IMR-90 (cell line): ENCODE measurements around the gene CREB5.

Source experiments
- CTCF ChIP-seq: conservative IDR thresholded peaks from 2 replicates; pipeline ENCODE4 v1.5.1; 2012; ENCODE audit warnings: mild to moderate bottlenecking, low read depth, low read length, improper control_type of control experiment
- POLR2A ChIP-seq: IDR thresholded peaks from 2 replicates; pipeline ENCODE4 v1.6.1; 2012; ENCODE audit warnings: mild to moderate bottlenecking, low read depth, low read length

DNA sequence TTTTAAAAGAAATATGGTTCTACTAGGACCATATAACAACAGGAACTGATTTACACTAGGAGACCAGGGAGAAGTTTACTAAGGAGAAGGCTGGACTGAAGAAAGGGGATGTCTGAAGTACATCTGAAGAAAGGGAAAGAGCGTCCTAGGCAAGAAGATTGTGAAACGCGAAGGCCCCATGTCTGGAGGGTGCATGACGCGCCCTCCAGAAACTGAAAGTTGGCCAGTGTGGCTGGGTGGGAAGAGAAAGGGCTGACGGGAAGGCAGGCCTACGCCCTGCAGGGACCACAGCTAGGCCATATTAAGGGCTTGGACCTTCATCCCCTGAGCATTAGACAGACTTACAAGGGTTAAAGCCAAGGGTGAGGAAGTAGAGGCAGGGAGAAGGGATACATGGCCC lies 387.8 kb downstream of the CREB5 start:
- TF ChIP-seq CTCF (no peak), POLR2A (no peak)
